Uterus (tissue), 2 donors: ENCODE results near the gene ZFHX2.

Experiments used
- POLR2A ChIP-seq, 2 donors: fragments of 450-650 bp; IDR thresholded peaks; one replicate each; pipeline ENCODE4 v1.6.1; 2016; ENCODE audit warnings: antibody characterized with exemption in 2 of 2, mild to moderate bottlenecking in 1 of 2, moderate library complexity in 1 of 2
- TF ChIP-seq, protein P1 (sequence below), 4 experiments: fragments of 200-600 bp in 2 of 4; fragments of 450-650 bp in 2 of 4; sonication (generic) in 2 of 4; IDR thresholded peaks; one replicate each; pipeline ENCODE4 v1.5.1; 2016 to 2019; ENCODE audit warnings: antibody characterized with exemption in 4 of 4, mild to moderate bottlenecking in 2 of 4, moderate library complexity in 1 of 4

DNA sequence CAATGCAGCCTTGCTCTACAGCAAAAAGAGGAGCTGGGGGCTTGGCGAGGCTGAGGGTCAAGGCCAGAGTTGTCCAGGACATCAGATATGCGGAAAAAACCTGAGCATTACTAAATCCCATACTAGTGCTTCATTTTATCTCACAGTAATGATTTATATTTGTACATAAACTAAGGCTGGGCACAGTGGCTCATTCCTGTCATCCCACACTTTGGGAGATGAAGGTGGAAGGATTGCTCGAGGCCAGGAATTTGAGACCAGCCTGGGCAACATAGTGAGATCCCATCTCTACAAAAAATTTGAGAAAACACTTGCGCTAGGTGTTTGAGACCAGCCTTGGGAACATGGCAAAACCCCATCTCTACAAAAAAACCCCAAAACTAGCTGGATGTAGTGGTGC, 38.6 kb upstream of the ZFHX2 start:
- no peak for TF ChIP-seq POLR2A (IDR thresholded peaks at IDR 0.05)
- TF ChIP-seq, protein P1, sequence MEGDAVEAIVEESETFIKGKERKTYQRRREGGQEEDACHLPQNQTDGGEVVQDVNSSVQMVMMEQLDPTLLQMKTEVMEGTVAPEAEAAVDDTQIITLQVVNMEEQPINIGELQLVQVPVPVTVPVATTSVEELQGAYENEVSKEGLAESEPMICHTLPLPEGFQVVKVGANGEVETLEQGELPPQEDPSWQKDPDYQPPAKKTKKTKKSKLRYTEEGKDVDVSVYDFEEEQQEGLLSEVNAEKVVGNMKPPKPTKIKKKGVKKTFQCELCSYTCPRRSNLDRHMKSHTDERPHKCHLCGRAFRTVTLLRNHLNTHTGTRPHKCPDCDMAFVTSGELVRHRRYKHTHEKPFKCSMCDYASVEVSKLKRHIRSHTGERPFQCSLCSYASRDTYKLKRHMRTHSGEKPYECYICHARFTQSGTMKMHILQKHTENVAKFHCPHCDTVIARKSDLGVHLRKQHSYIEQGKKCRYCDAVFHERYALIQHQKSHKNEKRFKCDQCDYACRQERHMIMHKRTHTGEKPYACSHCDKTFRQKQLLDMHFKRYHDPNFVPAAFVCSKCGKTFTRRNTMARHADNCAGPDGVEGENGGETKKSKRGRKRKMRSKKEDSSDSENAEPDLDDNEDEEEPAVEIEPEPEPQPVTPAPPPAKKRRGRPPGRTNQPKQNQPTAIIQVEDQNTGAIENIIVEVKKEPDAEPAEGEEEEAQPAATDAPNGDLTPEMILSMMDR (IDR thresholded peaks at IDR 0.05), result no peak
